Fibroblast of gingiva (primary cell): Measurements from ENCODE around the gene ZNF574.
A peak's percentile ranks its signal among the peaks of the same experiment; 100 is the strongest.

ENCODE experiments used
- DNase-seq: peaks from one replicate; pipeline ENCODE4 v3.0.0-alpha.2; 2011; ENCODE audit warnings: low read depth

Gene ZNF574

GRCh38 chr19:42102877-42103276 is 26.9 kb downstream of the ZNF574 start:
- no peak for DNase-seq

GRCh38 chr19:42105368-42105767 is 29.4 kb downstream of the ZNF574 start:
- DNase-seq = no peak

GRCh38 chr19:42108527-42109389 is 32.8 kb downstream of the ZNF574 start:
- peak; percentile 71 for DNase-seq

- no peak for DNase-seq
Measured at GRCh38 chr19:42109896-42110295, 33.9 kb downstream of the ZNF574 start.

- DNase-seq = no peak
Measured at GRCh38 chr19:42110658-42111057, 34.7 kb downstream of the ZNF574 start.

GRCh38 chr19:42111384-42111783 is 35.4 kb downstream of the ZNF574 start:
- DNase-seq = peak; percentile 29

GRCh38 chr19:42111811-42112210 is 35.8 kb downstream of the ZNF574 start:
- DNase-seq = no peak

GRCh38 chr19:42113641-42114348 is 37.8 kb downstream of the ZNF574 start:
- peak; percentile 86 for DNase-seq

- no peak for DNase-seq
Measured at GRCh38 chr19:42114412-42114811, 38.4 kb downstream of the ZNF574 start.

GRCh38 chr19:42115219-42115618 is 39.3 kb downstream of the ZNF574 start:
- peak; percentile 14 for DNase-seq

- DNase-seq = no peak
Measured at GRCh38 chr19:42115705-42116104, 39.7 kb downstream of the ZNF574 start.

- no peak for DNase-seq
Measured at GRCh38 chr19:42116308-42117075, 40.5 kb downstream of the ZNF574 start.

GRCh38 chr19:42117076-42117475 is 41.1 kb downstream of the ZNF574 start:
- no peak for DNase-seq

GRCh38 chr19:42120276-42120980 is 44.5 kb downstream of the ZNF574 start:
- DNase-seq = no peak

- no peak for DNase-seq
Measured at GRCh38 chr19:42121036-42121621, 45.2 kb downstream of the ZNF574 start.

- peak; percentile 9 for DNase-seq
Measured at GRCh38 chr19:42121656-42122069, 45.7 kb downstream of the ZNF574 start.

- DNase-seq = no peak
Measured at GRCh38 chr19:42122691-42123607, 47.0 kb downstream of the ZNF574 start.

GRCh38 chr19:42123765-42124164 is 47.8 kb downstream of the ZNF574 start:
- DNase-seq = no peak

GRCh38 chr19:42124386-42124901 is 48.5 kb downstream of the ZNF574 start:
- no peak for DNase-seq

- DNase-seq = no peak
Measured at GRCh38 chr19:42125536-42125935, 49.6 kb downstream of the ZNF574 start.
